Astrocyte of the cerebellum (primary cell): ENCODE results near the gene KIF17.

ENCODE experiments used
- DNase-seq: peaks from one replicate; pipeline ENCODE4 v3.0.0-alpha.2; 2011; ENCODE audit warnings: low read depth
- H3K4me3 ChIP-seq: 2 replicates; pipeline ENCODE4 v1.5.1; 2011; ENCODE audit warnings: mild to moderate bottlenecking, low read depth, low read length, moderate library complexity
- CTCF ChIP-seq: IDR thresholded peaks from 2 replicates; pipeline ENCODE4 v1.5.1; 2012; ENCODE audit warnings: low read length, low read depth, moderate library complexity, mild to moderate bottlenecking; ENCODE audit errors: missing control alignments
- in situ Hi-C: cut with HindIII; loops from 2 replicates; pipeline ENCODE4 v1.10.0; 2017; ENCODE audit warnings: low sequenced_read_pairs

Gene KIF17

GRCh38 chr1:20626098-20626427 is 91.7 kb downstream of the KIF17 start:
- no peak for TF ChIP-seq CTCF
- H3K4me3 ChIP-seq = no peak overlapping the region
- no peak for DNase-seq
- in situ Hi-C loops = loop anchor here (25.0 kb wide), 1 partner anchor 89 kb away; no protein-coding TSS in a partner anchor

GRCh38 chr1:20625176-20626097 is 92.4 kb downstream of the KIF17 start:
- no peak overlapping the region for H3K4me3 ChIP-seq
- in situ Hi-C loops = loop anchor here (25.0 kb wide), 1 partner anchor 88 kb away; no protein-coding TSS in a partner anchor
- no peak for TF ChIP-seq CTCF
- no peak for DNase-seq

GRCh38 chr1:20624709-20625108 is 93.1 kb downstream of the KIF17 start:
- DNase-seq = no peak
- no peak for TF ChIP-seq CTCF
- in situ Hi-C loops = loop anchor here (25.0 kb wide), 1 partner anchor 87 kb away; no protein-coding TSS in a partner anchor
- H3K4me3 ChIP-seq = no peak overlapping the region

GRCh38 chr1:20621012-20621411 is 96.8 kb downstream of the KIF17 start:
- TF ChIP-seq CTCF = no peak
- in situ Hi-C loops = no loop called here
- no peak overlapping the region for H3K4me3 ChIP-seq
- no peak for DNase-seq

GRCh38 chr1:20619999-20620398 is 97.8 kb downstream of the KIF17 start:
- TF ChIP-seq CTCF = no peak
- no peak overlapping the region for H3K4me3 ChIP-seq
- in situ Hi-C loops = no loop called here
- no peak for DNase-seq

GRCh38 chr1:20618550-20618949 is 99.3 kb downstream of the KIF17 start:
- no peak for DNase-seq
- no peak overlapping the region for H3K4me3 ChIP-seq
- in situ Hi-C loops = no loop called here
- no peak for TF ChIP-seq CTCF
